Transverse colon (tissue), 3 donors: Measurements from ENCODE around the gene DNAJC22.

Experiments
- EP300 ChIP-seq: sonication (generic); formaldehyde crosslinking; IDR thresholded peaks from one replicate; pipeline ENCODE4 v1.6.1; 2017; ENCODE audit warnings: antibody characterized with exemption, low read depth
- POLR2A ChIP-seq: fragments of 450-650 bp; IDR thresholded peaks from one replicate; pipeline ENCODE4 v1.6.1; 2016; ENCODE audit warnings: antibody characterized with exemption, mild to moderate bottlenecking, moderate library complexity
- TF ChIP-seq, protein P1 (sequence below), 5 experiments: fragments of 200-600 bp in 3 of 5; fragments of 450-650 bp in 2 of 5; sonication (generic) in 3 of 5; IDR thresholded peaks; 1 replicate in 2 of 5; 2 replicates in 3 of 5; pipeline ENCODE4 v1.5.1; 2016 to 2017; ENCODE audit warnings: antibody characterized with exemption in 5 of 5, inconsistent platforms in 3 of 5, mild to moderate bottlenecking in 2 of 5, moderate library complexity in 1 of 5

DNA sequence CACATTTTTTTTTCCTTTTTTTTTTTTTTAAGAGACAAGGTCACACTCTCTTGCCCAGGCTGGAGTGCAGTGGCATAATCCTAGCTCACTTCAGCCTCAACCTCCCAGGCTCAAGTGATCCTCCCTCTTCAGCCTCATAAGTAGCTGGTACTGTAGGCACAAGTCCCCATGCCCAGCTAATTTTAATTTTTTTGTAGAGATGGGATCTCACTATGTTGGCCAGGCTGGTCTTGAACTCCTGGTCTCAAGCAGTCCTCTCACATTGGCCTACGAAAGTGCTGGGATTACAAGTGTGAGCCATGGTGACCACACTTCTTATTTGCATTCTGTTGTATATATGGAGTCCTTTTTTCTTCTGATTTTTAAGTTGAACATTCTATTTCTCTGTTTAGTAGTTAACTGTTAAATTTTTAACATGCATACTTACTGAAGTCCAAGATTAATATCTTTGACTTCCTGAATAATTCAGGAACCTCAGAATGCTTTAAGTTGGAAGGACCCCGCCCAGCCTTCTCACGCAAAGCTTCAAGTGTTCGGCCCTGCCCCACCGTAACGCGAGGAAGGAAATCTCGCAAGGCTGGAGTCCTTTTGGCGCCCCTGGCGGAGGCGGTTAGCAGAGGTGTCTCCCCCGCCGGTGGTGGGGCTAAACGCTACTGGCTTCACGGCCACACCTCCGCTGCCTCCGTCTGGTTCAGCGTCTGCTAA lies 42.1 kb downstream of the DNAJC22 start:
- TF ChIP-seq, protein P1, sequence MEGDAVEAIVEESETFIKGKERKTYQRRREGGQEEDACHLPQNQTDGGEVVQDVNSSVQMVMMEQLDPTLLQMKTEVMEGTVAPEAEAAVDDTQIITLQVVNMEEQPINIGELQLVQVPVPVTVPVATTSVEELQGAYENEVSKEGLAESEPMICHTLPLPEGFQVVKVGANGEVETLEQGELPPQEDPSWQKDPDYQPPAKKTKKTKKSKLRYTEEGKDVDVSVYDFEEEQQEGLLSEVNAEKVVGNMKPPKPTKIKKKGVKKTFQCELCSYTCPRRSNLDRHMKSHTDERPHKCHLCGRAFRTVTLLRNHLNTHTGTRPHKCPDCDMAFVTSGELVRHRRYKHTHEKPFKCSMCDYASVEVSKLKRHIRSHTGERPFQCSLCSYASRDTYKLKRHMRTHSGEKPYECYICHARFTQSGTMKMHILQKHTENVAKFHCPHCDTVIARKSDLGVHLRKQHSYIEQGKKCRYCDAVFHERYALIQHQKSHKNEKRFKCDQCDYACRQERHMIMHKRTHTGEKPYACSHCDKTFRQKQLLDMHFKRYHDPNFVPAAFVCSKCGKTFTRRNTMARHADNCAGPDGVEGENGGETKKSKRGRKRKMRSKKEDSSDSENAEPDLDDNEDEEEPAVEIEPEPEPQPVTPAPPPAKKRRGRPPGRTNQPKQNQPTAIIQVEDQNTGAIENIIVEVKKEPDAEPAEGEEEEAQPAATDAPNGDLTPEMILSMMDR (IDR thresholded peaks at IDR 0.05) = no peak
- TF ChIP-seq EP300 (no peak), POLR2A (no peak)
